Retina (tissue), 1 donor: ENCODE results near the gene PGD.

Experiments used
- DNase-seq: peaks from one replicate; pipeline ENCODE4 v3.0.0-alpha.2; 2016

Gene PGD

GRCh38 chr1:10398734-10399443 is at the start of gene PGD:
Gene PGD, plus strand, starts transcription at chr1:10399064. Its CDS starts 54 bp downstream, at chr1:10399118.
- peak; percentile 99 for DNase-seq

- no peak for DNase-seq
Measured at GRCh38 chr1:10353282-10353681, 45.6 kb upstream of the PGD start.

GRCh38 chr1:10353693-10354092 is 45.2 kb upstream of the PGD start:
- no peak for DNase-seq

- no peak for DNase-seq
Measured at GRCh38 chr1:10360045-10360444, 38.8 kb upstream of the PGD start.

GRCh38 chr1:10361515-10361914 is 37.3 kb upstream of the PGD start:
- no peak for DNase-seq

- DNase-seq: no peak
Measured at GRCh38 chr1:10368194-10368593, 30.7 kb upstream of the PGD start.

- DNase-seq: no peak
Measured at GRCh38 chr1:10374442-10374860, 24.4 kb upstream of the PGD start.

GRCh38 chr1:10377365-10378029 is 21.4 kb upstream of the PGD start:
- peak; percentile 54 for DNase-seq

- no peak for DNase-seq
Measured at GRCh38 chr1:10378081-10378841, 20.6 kb upstream of the PGD start.

- DNase-seq: no peak
Measured at GRCh38 chr1:10379101-10379620, 19.7 kb upstream of the PGD start.

GRCh38 chr1:10379676-10380075 is 19.2 kb upstream of the PGD start:
- DNase-seq: no peak

GRCh38 chr1:10380594-10381275 is 18.1 kb upstream of the PGD start:
- no peak for DNase-seq

GRCh38 chr1:10383630-10384029 is 15.2 kb upstream of the PGD start:
- DNase-seq: no peak

GRCh38 chr1:10384219-10384618 is 14.6 kb upstream of the PGD start:
- no peak for DNase-seq

GRCh38 chr1:10386761-10387676 is 11.8 kb upstream of the PGD start:
- peak; percentile 10 for DNase-seq

- DNase-seq: peak; percentile 13
Measured at GRCh38 chr1:10387677-10388386, 11.0 kb upstream of the PGD start.

- no peak for DNase-seq
Measured at GRCh38 chr1:10388387-10388715, 10.5 kb upstream of the PGD start.

- DNase-seq: no peak
Measured at GRCh38 chr1:10389271-10389973, 9.4 kb upstream of the PGD start.

- DNase-seq: no peak
Measured at GRCh38 chr1:10396870-10397269, 2.0 kb upstream of the PGD start.

GRCh38 chr1:10398278-10398733 is 558 bp upstream of the PGD start:
- DNase-seq: no peak
